ENCODE measurements around the gene RAP2B.
A peak's percentile ranks its signal among the peaks of the same experiment; 100 is the strongest.

GRCh38 chr3:153210146-153210545 is 48.1 kb downstream of the RAP2B start:
- TF ChIP-seq CTCF (optimal IDR thresholded peaks at IDR 0.05 in 1 of 3, IDR thresholded peaks at IDR 0.05 in 1 of 3, conservative IDR thresholded peaks at IDR 0.05 in 1 of 3; ENCODE audit: extremely low read depth in 1 of 3, insufficient read depth in 2 of 3, low read length in 3 of 3) (peak in 2 of 3 experiments; percentile 4 to 9), EZH2 (IDR thresholded peaks at IDR 0.05; ENCODE audit: low read length) (no peak)

Measured in keratinocyte (primary cell).